GM21786 (cell line): ENCODE data around the gene SP6.

Experiments
- ATAC-seq: cut with Tn5 transposase; IDR thresholded peaks from one replicate; pipeline ENCODE4 v1.9.1; 2021; ENCODE audit not compliant: unreplicated experiment

SP6 gene

GRCh38 chr17:47879776-47880454 lies 29.0 kb upstream of the SP6 start:
- no peak for ATAC-seq

DNA sequence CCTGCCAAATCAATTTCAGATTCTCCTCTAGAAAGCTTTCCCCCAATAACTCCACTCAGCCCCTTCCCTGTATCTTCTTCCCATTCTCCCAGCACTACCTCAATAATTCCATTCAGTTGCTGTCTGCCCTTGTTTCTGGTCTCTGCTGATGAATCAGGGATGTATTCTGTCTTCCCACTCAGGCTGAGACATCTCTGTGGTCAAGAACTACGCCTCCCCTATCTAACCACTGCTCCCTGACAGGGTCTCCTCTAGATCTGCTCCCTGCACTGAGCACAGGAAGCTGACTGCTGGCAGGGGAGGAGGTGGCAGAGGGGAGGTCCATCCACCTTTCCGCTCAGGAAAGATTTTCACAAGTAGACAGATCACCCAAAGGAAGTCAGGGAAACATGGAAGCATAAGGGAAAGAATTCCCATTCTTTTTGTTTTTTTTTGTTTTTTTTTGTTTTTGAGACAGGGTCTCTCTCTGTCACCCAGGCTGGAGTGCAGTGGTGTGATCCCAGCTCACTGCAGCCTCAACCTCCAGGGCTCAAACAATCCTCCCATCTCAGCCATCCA lies 28.1 kb upstream of the SP6 start:
- no peak for ATAC-seq

- ATAC-seq: no peak
Observed at GRCh38 chr17:47878203-47879027, 27.5 kb upstream of the SP6 start.

GRCh38 chr17:47877368-47878034 lies 26.5 kb upstream of the SP6 start:
- ATAC-seq: no peak

DNA sequence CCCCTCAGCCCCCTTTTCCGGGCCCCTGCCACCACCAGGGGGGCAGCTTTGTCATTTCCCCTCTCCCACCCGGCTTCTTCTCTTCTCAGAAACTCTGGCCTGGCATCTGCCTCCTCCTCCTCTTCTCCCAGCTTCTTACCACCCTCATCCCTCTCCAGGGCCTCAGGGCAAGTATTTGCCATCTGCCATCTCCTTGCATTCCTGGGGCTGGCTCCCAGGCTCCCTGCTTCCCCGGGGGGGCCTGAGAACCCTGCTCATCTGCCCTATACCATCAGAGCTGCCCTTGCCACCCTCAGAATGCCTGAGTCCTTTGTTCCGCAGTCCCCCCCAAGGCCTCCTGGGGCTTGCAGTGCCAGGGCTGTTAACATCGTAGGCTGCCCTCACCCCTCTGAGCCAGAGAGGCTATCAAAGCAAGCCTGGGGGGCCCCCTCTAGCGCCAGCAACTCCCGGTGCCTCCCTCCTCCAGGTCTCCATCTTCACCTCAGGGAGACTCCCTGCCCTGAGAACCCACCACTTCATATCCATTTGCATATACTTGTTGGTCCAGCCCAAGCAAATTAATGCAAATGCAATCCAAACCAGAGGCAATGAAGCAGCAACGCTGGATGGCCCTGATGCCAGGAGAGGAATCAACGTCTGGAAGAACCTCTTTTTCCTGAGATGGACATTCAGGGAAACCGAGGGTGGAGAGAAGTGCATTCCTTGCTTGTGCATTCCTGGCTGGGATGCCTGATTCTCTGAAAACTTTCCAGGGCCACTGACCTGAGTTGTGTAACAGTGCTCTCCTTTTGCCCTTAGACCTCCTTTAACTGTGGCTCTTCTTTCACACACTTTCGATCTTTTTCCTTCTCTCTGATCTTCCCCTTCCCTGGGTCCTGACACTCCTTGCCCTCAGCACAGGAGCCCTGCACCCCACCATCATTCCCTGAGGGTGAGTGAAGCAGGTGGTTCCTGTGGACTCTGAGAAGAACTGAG lies 24.3 kb upstream of the SP6 start:
- no peak for ATAC-seq

DNA sequence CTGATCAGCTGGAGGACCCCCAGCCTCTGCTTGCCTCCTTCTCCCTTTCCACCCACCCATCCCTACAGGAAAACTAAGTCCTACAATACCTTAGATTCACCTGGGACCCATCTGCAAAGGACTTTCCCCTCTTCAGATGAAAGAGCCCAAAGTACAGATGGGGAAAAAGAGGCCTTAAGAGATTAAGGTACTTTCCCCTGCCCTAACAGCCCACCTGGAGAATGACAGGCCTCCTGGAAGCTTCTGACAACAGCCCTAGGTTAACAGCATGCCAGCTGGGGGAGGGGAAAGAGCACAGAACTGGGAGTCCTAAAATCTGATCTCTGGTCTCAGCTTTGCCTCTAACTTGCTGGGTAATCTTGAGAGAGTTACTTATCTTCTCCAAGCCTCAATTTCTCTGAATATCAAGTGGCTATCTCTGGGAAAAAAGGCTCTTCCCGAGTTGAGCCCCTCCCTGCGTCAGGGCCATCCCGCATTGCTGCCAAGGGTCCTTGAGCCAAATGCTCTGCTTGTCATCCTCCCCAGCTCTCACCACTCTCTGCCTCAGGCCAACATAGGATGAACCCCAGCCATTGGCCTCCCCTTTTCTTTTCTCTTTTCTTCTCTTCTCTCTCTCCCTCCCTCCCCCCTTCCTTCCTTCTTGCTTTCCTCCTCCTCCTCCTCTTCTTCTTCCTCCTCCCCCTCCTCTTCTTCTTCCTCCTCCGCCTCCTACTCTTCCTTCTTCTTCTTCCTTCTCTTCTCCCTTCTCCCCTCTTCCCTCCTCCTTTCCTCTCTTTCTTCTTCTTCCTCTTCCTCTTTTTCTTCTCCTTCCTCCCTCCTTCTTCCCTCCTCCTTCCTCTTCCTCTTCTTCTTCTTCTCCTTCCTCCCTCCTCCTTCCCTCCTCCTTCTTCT lies 22.5 kb upstream of the SP6 start:
- ATAC-seq: no peak

GRCh38 chr17:47872651-47873161 lies 21.7 kb upstream of the SP6 start:
- no peak for ATAC-seq

- no peak for ATAC-seq
Observed at GRCh38 chr17:47872019-47872650, 21.2 kb upstream of the SP6 start.

DNA sequence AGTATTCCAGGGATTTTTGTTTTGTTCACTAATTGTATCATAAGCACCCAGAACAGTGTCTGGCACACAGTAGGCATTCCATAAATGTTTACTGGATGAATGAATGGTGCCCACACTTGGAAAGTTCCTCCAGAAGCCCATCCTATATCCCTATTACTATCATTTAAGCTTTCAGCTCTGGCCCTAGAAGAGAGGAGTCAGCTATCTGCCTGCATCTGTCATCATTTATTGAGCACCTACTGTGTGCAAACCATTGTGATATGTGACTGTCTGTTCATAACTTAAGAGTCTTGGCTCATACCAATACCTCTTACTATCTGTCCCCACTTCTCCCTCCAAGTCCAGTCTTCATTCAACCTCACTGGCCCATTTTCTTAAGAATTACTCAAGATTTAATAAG lies 20.1 kb upstream of the SP6 start:
- ATAC-seq: no peak

GRCh38 chr17:47870056-47870455 lies 19.1 kb upstream of the SP6 start:
- no peak for ATAC-seq

GRCh38 chr17:47869114-47869513 lies 18.2 kb upstream of the SP6 start:
- ATAC-seq: no peak

DNA sequence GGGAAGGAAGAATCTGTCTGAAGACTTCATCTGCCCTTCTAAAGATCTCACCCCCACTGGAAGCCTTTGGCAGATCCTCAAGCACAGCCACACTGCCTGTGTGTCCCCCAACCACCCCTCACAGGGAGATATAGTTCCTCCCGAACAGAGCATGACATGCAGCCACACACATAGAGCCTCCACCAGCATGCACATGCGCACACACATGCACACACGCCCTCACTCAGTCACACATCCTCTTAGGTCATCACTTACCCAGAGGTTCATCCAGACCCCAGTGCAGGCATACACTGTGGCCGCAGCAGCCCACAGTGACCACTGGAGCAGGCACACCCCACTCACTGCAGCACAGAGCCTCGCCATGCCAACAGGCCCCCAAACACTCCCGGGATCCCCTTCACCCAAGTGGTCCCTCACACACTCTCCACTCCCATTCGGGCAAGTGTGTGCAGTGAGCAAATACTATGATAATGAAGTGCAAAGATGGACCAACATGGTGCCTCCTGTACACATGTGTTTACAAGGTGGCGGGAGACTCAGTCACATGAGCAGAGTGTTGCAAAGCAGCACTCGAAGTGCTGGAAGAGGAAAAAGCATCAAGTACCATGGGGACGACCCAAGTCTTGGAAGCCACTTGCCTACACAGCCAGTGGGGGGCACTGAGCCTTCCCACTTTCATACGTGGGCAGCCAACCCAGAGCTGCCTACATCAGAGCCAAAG lies 17.0 kb upstream of the SP6 start:
- ATAC-seq: no peak

DNA sequence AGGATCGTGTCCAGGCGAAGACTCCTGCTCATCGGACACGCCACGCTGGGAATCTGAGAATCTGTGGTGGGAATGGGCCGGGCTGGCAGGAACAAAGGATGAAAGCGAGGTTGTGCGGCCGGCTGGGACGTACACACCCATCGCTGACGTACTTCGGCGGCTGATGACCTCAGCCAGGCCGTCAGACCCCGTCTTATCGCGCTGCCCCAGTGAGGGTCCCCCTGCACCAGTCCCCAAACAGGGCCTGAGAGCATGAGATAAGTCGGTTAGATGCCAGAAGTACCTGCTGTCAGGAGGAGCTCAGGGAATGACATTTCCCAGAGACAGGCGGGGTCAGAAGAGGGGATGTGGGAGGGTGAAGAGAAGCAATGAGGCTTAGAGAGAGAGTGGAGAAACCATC lies 16.0 kb upstream of the SP6 start:
- no peak for ATAC-seq

GRCh38 chr17:47864791-47865216 lies 13.8 kb upstream of the SP6 start:
- no peak for ATAC-seq

GRCh38 chr17:47862621-47863440 lies 11.9 kb upstream of the SP6 start:
- no peak for ATAC-seq

- ATAC-seq: no peak
Observed at GRCh38 chr17:47860386-47860785, 9.4 kb upstream of the SP6 start.
